GM19035 (cell line): ENCODE results near the gene TARS1.

ENCODE experiments used
- ATAC-seq: cut with Tn5 transposase; IDR thresholded peaks from one replicate; pipeline ENCODE4 v1.9.1; 2021; ENCODE audit not compliant: unreplicated experiment

Gene TARS1

DNA sequence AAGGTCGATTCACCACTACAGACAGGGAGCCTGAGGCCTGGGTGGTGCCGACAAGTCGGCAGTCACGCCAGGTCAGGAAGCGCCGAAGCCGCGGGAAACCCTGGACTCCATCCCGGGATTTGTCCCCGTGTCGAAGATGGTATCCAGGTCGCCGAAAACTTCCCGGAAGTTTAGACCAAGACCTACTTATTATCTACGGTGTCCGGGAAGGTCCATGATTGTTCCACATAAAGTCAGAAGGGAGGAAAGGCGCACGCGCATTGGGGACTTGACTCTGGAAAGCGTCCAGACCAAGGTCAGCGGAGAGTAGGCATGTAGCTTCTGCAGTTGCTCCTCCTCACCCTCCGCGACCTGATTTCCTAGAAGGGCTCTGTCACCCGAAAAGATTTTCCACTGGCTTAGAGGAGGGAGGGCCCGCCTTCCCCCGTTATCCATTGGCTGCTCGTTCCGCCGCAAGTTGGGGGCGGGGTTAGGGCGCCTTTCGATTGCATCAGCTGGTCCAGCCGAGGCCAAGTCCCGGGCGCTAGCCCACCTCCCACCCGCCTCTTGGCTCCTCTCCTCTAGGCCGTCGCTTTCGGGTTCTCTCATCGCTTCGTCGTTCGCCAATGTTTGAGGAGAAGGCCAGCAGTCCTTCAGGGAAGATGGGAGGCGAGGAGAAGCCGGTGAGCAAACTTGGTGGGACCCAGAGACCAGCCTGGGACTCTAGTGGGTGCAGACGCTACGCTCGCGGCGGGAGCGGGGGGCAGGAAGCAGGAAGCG, at the start of gene TARS1:
Gene TARS1 (plus strand): TSS at position 484 of the 759 bp plus-strand sequence. CDS start 122 bp downstream, at position 606.
- ATAC-seq = peak; percentile 92

DNA sequence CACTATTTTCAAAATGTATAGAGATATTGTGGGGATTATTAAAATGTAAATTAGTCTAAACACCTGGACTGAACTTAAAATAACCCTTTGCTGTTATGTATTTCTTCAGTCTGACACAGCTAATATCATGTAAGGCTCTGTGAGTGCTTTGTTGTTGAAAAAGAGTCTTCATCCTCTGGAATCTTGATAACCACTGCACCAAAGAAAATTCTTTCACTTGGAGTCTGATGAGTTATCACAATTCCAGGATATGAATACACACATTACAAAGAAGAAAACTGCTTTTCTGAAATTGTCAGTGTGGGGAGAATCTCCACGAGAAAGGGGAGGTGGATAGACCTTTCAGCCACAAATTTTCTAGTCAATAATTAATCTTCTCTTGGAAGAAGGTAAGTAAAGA, 42.3 kb upstream of the TARS1 start:
- no peak for ATAC-seq

DNA sequence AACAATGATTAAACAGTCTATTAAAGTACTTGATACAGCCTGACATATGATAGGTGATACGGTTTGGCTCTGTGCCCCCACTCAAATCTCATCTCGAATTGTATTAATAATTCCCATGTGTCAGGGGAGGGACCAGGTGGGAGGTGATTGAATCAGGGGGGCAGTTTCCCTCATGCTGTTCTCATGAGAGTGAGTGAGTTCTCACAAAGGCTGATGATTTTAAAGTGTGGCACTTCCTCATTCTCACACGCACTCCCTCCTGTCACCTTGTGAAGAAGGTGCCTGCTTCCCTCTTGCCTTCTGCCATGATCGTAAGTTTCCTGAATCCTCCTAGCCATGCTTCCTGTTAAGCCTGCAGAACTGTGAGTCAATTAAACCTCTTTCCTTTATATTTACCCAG, 40.1 kb upstream of the TARS1 start:
- ATAC-seq = no peak

DNA sequence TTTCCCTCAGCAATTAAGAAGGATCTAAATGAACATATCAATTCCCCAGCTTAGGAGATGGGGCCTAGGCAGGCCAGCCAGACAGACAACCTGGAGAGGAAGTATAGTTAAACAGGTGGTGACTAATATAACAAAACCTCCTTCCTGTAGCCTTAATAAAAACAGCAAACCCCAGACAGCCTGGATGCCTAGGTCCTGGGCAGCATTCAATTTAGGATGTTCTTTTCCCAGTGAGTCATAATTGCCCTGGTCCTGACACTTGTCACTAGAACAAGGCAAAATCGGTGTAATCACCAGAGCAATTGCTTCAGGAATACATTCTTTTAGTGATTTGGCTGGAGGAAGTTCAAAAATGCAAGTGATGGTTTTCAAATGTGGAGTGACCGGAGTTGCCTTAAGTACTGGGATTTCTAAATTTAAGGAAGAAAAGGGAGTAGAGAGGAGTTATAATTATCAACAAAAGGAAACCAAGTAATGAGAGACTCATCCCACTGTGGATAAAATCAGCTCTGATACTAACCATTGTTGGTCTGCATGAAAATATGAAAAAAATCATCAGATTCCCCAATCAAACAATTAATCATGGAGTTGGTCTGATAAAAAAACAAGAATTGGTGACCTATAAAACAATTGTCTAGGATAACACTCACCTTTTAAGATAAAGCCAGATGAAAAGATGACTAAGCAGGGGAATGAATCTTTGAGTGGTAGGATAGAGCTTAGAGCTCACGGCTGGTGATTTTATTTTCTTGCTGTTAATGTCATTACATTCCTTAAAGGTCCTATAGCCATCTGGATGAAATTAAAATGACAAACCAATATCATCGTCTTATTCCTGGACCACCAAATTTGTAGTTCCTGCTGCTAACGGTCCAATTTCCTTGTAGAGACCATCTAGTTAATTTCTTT, 39.0 kb upstream of the TARS1 start:
- no peak for ATAC-seq

DNA sequence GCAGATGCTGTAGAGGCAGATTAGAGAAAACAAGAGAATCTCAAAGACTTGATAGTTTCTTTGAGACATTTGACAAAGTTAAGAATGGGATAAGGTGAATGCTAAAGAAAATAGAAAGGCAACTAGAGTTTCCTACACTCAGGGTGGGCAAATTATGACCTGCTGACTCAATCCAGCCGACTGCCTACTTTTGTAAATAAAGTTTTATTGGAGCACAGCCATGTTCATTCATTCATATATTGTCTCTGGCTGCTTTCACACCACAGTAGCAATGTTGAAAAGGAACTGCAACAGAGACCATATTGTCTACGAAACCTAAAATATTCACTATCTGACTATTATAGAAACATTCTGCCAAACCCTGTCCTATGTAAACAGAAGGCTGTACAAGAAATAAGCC, 37.6 kb upstream of the TARS1 start:
- ATAC-seq = no peak

DNA sequence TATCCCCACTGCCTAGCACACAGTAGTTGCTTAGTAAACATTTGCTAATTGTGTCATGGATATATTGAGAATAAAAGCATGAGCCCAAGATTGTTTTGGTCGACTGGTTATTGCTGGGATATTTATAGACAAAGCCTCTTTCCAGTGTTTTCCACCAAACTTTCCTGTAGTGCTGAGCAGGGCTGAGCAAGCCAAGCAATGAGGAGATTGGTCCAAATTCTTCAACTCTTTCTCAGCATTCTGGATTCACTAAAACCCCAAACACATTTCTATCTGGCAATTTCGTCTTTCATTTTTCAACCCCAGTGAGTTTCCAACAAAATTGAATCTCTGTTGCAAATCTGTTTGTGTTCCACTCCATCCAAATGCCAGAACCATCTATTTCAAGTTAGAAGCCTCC, 31.9 kb upstream of the TARS1 start:
- ATAC-seq = no peak

DNA sequence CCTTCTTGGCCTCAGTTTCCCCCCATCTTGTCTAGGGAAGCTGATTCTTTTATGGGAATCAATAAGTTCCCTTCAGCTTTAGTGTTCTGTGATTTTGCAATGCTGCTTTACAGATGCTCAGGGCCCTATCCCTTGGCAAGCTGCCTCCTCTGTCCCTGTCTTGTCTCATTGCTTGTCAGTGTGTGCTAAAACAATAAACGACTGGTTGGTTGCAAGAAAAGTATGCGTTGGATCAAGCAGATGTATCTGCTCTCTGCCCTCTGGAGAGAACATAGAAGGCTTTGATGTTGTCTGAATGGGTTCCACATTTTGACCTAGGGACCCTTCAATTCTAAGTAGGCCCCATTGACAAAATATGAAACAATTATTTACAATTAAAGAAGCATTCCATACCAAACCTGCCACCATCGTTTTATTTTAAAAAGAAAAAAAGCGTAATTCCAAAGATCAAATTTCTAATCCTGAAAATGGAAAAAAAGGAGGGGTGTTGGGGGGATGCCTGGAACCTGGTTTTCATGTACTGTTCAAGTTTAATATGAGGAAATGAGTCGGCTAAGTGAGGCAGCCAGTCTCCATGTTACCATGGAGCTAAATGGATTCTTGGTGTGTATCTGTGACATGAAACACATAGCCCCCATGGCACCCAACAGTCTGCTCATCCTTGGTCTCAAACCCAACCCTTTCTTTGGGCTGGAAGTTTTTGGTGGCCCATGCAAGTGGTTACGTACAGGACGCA, 31.2 kb upstream of the TARS1 start:
- no peak for ATAC-seq

DNA sequence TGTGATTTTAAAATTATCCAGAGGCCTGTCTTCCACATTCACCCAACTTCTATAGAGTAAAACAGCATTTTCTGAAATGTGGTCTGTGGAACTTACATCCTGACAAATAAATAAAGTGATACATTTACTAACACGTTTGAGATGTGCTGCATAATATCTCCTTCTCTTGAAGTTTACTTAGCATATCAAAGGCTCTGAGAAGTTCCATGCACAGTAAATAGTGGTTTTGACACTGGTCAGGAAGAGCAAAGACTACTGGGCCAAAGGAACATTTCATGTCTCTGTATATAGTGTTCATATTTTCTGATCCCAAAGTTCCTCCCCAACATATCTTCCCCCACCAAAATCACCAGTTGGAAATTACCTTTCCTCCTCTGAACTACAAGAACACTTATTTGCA, 30.5 kb upstream of the TARS1 start:
- ATAC-seq = no peak

DNA sequence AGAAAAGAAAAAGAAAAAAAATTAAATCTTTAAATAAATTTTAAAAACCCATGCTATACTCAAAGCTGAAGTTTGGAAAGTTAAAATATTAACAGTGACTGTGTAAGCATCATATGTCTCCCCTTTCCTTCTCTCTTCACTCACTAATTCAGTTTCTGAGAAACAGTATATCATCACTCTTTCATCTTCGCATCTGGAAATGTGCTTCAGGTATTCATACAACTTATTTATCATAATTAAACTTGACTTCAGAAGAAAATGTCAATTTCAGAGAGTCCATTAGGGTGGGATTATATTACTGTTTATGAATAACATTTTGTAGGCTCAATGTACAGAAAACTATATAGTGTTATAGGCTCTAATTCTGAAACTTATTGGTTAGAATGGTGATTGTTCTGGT, 29.3 kb upstream of the TARS1 start:
- no peak for ATAC-seq

DNA sequence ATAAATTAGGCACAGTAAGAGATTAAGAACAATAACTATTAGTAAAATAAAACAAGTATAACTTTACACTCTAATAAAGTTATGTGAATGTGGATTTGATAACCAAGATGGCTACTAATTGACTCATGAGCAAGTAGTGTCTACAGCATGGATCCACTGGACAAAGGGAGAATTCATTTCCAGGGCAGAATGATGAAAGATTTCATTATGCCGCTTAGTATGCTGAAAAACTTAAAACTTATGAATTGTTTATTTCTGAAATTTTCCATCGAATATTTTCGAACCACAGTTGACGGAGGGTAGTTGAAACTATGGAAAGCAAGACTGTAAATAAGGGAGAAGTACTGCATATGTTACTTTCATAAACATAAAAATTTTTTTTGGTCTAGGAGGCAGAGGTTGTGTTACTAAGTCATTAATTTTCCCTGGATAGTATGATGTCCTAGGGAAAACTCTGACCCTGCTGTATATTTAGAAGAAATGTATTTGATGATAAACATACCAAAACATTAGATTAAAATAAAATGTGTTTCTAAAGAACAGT, 24.9 kb upstream of the TARS1 start:
- ATAC-seq = no peak

DNA sequence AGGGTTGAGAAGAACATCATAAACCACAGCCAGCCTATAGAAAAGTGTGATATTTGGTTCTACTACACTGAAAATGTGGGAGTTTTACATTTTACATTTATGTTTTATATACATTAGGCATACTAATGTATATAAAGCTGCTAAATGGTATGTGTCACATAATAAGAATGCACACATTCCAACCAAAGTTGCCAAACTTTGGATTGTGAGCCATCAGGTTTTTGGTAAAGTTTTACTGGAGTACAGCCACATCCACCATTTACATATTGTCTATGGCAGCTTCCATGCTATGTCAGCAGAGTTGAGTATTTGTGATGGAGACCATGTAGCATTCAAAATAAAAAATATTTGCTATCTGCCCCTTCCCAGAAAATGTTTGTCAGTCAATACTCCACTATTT, 23.1 kb upstream of the TARS1 start:
- ATAC-seq = no peak

DNA sequence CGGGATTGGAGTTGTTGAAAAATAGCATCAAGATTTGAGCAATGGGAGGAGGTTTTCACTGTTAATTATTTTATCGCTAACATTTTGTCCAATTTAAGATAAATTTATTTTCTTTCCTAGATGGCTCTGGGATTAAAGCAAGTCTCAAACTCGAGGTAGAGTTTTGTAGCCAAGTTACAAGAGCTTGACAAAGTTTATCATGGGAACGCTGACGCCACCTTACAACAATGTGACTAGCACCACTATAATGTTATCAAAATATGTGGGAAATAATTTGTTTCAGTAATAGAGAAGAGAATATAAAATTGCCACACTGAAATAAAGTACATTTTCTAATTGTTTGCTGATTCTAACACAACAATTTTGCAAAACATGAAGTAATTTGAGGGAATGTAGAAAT, 19.8 kb upstream of the TARS1 start:
- no peak for ATAC-seq

DNA sequence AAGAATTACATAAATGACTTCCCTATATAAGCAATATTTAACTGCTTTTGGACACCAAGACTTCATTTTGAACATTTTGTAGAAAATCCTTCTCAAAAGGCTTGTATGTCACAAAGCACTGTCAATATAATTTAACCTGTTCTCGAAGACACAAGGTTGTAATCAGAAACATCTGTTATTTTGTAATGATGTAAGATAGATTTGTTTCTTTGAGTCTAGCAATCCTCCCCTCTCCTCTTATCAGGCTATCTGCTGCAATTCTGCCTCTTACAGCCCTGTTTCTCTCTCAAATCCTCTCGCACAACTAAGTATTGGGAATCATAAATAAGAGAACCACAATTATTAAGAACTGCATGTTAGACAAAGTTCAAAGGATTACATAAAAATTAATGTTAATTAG, 18.6 kb upstream of the TARS1 start:
- no peak for ATAC-seq

DNA sequence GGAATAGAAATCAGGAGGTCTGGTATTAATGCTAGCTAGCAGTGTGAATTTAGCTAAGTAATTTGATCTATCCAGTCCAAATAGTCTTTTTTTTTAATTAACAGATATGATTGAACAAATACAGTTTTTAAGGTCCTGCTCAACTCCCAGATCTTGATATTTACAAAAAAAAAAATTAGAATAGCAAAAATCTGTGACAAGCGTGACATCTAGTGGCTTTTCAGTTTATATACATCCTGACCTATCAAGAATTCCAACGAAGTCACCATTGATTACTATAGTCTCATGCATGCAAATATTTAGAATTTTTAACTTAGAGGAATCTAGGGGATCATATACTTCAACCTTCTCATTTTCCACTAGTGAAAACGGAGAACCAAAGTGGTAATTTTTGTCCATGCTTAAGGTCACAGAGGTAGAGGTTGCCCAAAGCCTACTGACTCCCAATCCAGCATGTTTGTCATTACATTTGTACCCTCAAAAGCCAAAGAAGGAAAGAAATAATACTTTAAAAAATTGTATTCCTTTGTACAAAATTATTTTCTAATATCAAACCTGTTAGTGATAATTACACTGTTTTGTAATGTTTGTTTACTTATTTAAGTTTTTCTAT, 17.6 kb upstream of the TARS1 start:
- no peak for ATAC-seq

DNA sequence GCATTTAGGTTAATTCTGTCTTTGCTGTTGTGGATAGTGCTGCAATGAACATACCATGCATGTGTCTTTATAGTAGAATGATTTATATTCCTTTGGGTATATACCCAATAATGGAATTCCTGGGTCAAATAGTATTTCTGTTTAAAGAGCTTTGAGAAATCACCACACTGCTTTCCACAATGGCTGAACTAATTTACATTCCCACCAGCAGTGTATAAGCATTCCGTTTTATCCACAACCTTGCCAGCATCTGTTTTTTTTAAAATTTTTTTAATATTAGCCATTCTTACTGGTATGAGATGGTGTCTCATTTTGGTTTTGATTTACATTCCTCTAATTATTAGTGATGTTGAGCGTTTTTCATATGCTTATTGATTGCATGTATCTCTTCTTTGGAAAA, 15.5 kb upstream of the TARS1 start:
- no peak for ATAC-seq

DNA sequence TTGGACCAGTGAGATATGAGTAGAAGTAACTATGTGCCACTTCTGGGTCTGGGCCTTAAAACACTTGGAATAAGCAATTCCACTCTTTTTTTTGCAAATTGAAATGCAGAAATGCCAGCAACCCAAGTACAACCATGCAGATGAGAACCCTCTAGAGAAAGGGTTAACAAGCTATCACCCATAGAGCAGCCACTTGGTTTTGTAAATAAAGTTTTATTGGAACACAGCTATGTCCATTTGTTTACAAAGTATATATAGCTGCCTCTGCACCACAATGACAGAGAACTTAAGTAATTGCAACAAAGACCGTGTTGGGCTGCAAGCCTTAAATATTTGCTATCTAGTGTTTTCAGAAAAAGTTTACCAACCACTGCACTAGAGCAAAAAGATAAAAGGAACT, 9.8 kb upstream of the TARS1 start:
- ATAC-seq = no peak

DNA sequence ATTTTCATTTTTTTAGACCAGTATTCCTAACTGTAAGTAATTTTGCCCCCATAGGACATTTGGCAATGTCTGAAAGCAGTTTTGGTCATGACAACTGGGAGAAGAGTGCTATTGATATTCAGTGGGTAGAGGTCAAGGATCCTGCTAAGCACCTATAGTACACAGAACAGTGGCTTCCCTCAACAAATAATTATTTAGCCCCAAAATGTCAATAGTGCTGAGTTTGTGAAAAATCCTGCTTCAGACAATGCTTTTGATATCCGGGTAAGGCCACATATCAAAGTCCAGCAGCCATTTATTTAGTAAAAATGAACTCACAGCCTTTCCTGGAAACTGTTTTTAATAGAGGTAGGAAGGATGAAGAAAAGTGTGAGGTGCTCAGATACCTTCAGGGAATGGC, 8.1 kb upstream of the TARS1 start:
- no peak for ATAC-seq

DNA sequence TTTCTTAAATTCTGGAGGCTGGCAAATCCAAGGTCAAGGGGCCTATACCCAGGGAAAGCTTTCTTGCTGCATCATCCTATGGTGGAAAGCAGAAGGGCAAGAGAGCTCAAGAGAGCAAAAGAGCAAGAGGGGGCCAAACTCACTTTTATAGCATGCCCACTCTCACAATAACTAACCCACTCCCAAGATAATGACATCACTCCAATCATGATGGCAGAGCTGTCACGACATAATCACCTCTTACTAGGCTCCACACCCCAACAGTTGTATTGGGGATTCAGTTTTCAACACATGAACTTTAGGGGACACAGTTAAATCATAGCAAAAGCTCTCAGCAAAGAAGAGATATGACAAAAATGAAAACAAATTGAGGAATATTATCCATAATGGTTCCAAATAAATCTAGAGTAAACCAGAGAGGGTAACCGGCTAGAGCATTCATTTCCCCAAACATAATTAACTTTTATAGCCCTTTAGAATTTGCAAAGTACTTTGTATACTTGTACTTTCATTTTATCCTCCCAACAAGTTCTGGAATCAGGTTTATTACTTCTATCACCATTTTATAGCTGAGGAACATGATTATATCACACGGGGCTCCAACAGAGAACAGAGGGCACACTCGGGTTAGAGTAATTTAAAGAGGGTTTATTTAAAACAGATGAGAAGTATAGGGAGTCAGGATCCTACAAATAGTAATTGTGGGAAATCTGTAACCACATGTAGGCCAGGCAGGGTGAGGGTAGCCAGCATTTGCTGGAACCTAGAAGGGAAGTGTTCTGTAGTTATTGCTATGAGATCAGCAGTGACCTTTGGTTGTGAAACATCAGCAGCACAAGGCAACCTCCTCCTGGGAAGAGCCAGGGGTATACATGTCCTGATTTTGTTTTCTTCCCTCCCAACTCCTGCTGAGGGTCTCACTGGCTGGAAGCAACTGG, 7.2 kb upstream of the TARS1 start:
- no peak for ATAC-seq

DNA sequence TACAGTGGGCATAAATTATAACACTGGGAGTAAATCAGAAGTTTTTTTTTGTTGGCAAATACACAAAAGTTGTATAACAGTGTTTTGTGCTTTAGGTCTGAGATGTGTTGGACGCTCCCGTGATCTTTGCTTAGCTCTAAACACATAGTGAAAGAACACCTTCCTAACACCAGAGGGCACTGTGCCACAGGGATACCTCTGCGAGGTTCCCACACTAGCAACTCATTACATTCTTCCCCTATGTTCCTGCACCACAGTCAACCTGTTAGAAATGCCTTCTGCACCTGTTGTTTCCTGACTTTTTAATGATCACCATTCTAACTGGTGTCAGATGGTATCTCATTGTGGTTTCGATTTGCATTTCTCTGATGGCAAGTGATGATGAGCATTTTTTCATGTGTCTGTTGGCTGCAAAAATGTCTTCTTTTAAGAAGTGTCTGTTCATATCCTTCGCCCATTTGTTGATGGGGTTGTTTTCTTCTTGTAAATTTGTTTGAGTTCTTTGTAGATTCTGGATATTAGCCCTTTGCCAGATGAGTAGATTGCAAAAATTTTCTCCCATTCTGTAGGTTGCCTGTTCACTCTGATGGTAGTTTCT, 4.8 kb upstream of the TARS1 start:
- ATAC-seq = peak; percentile 44
